HEK293T (cell line): Measurements from ENCODE around the gene ATOH8.

Experiments used
- ARNT ChIP-seq: fragments of 450-650 bp; IDR thresholded peaks from 2 replicates; pipeline ENCODE4 v1.6.1; 2017; ENCODE audit warnings: mild to moderate bottlenecking
- BHLHE40 ChIP-seq: fragments of 450-650 bp; IDR thresholded peaks from 2 replicates; pipeline ENCODE4 v1.6.1; 2016; ENCODE audit warnings: mild to moderate bottlenecking, moderate library complexity, borderline replicate concordance
- ELF4 ChIP-seq: fragments of 450-650 bp; IDR thresholded peaks from 2 replicates; pipeline ENCODE4 v1.6.1; 2017; ENCODE audit warnings: antibody characterized with exemption
- FOXM1 ChIP-seq: fragments of 450-650 bp; IDR thresholded peaks from 2 replicates; pipeline ENCODE4 v1.6.1; 2017; ENCODE audit warnings: mild to moderate bottlenecking, borderline replicate concordance
- L3MBTL2 ChIP-seq: fragments of 450-650 bp; conservative IDR thresholded peaks from 2 replicates; pipeline ENCODE4 v1.6.1; 2016; ENCODE audit warnings: mild to moderate bottlenecking
- SP1 ChIP-seq: fragments of 450-650 bp; IDR thresholded peaks from 2 replicates; pipeline ENCODE4 v1.6.1; 2017
- SUZ12 ChIP-seq: fragments of 450-650 bp; IDR thresholded peaks from 2 replicates; pipeline ENCODE4 v1.6.1; 2016; ENCODE audit warnings: mild to moderate bottlenecking
- ZNF384 ChIP-seq: fragments of 450-650 bp; IDR thresholded peaks from 2 replicates; pipeline ENCODE4 v1.6.1; 2016
- TF ChIP-seq, protein P1 (sequence below): fragments of 450-650 bp; IDR thresholded peaks from 2 replicates; pipeline ENCODE4 v1.6.1; 2016

GRCh38 chr2:85744055-85744454 is 9.7 kb upstream of the ATOH8 start:
- TF ChIP-seq ELF4 (no peak), L3MBTL2 (no peak), SUZ12 (no peak), BHLHE40 (no peak), SP1 (no peak), ARNT (no peak), ZNF384 (no peak), FOXM1 (no peak)
- TF ChIP-seq, protein P1, sequence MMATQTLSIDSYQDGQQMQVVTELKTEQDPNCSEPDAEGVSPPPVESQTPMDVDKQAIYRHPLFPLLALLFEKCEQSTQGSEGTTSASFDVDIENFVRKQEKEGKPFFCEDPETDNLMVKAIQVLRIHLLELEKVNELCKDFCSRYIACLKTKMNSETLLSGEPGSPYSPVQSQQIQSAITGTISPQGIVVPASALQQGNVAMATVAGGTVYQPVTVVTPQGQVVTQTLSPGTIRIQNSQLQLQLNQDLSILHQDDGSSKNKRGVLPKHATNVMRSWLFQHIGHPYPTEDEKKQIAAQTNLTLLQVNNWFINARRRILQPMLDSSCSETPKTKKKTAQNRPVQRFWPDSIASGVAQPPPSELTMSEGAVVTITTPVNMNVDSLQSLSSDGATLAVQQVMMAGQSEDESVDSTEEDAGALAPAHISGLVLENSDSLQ: no peak
